ENCODE measurements around the gene GPX4. TPM values are rescaled to one million over a fixed set of nuclear protein-coding genes. Genes with fewer than 3 reads are reported as not detected.

GPX4 gene
- total RNA-seq, 1 donor from 2014 or later: 330 TPM

GRCh38 chr19:1110809-1111640 lies 7.2 kb downstream of the GPX4 start:
- no peak for DNase-seq (ENCODE audit: low spot score)
- no peaks in the 10 kb centered on the region for H3K9me3 Mint-ChIP-seq (ENCODE audit: unreplicated experiment)
- H3K27me3 Mint-ChIP-seq (ENCODE audit: unreplicated experiment): peaks cover 3% of the 10 kb centered on the region
- H3K27ac Mint-ChIP-seq (ENCODE audit: unreplicated experiment): no peak overlapping the region
- H3K4me1 Mint-ChIP-seq (ENCODE audit: unreplicated experiment): no peaks in the 10 kb centered on the region
- TF ChIP-seq CTCF (IDR thresholded peaks at IDR 0.05; ENCODE audit: unreplicated experiment): no peak
- H3K4me3 Mint-ChIP-seq (ENCODE audit: unreplicated experiment): no peak overlapping the region
- H3K36me3 Mint-ChIP-seq (ENCODE audit: low read depth, unreplicated experiment): peaks cover 4% of the 10 kb centered on the region

GRCh38 chr19:1111641-1112267 lies 8.0 kb downstream of the GPX4 start:
- Mint-ChIP-seq H3K27me3 (ENCODE audit: unreplicated experiment) (peaks cover 2% of the 10 kb centered on the region), H3K36me3 (ENCODE audit: low read depth, unreplicated experiment) (peaks cover 2% of the 10 kb centered on the region), H3K4me1 (ENCODE audit: unreplicated experiment) (no peaks in the 10 kb centered on the region), H3K27ac (ENCODE audit: unreplicated experiment) (no peak overlapping the region), H3K9me3 (ENCODE audit: unreplicated experiment) (no peaks in the 10 kb centered on the region), H3K4me3 (ENCODE audit: unreplicated experiment) (no peak overlapping the region)
- DNase-seq (ENCODE audit: low spot score): no peak
- TF ChIP-seq CTCF (IDR thresholded peaks at IDR 0.05; ENCODE audit: unreplicated experiment): no peak

- H3K27me3 Mint-ChIP-seq (ENCODE audit: unreplicated experiment): peaks cover 2% of the 10 kb centered on the region
- TF ChIP-seq CTCF (IDR thresholded peaks at IDR 0.05; ENCODE audit: unreplicated experiment): no peak
- H3K27ac Mint-ChIP-seq (ENCODE audit: unreplicated experiment): no peak overlapping the region
Measured at GRCh38 chr19:1112268-1113029, 8.7 kb downstream of the GPX4 start.

GRCh38 chr19:1113030-1113985 lies 9.5 kb downstream of the GPX4 start:
- DNase-seq (ENCODE audit: low spot score): peak; percentile 92
- no peaks in the 10 kb centered on the region for H3K4me1 Mint-ChIP-seq (ENCODE audit: unreplicated experiment)

More at GRCh38 chr19:1112268-1113029, 8.7 kb downstream of the GPX4 start:
- Mint-ChIP-seq H3K36me3 (ENCODE audit: low read depth, unreplicated experiment) (no peaks in the 10 kb centered on the region), H3K4me1 (ENCODE audit: unreplicated experiment) (no peaks in the 10 kb centered on the region), H3K4me3 (ENCODE audit: unreplicated experiment) (no peak overlapping the region), H3K9me3 (ENCODE audit: unreplicated experiment) (no peaks in the 10 kb centered on the region)
- peak; percentile 45 for DNase-seq (ENCODE audit: low spot score)

More at GRCh38 chr19:1113030-1113985, 9.5 kb downstream of the GPX4 start:
- Mint-ChIP-seq H3K27ac (ENCODE audit: unreplicated experiment) (no peak overlapping the region), H3K36me3 (ENCODE audit: low read depth, unreplicated experiment) (peaks cover 1% of the 10 kb centered on the region), H3K27me3 (ENCODE audit: unreplicated experiment) (peaks cover 2% of the 10 kb centered on the region), H3K4me3 (ENCODE audit: unreplicated experiment) (no peak overlapping the region), H3K9me3 (ENCODE audit: unreplicated experiment) (no peaks in the 10 kb centered on the region)
- peak; percentile 67 for TF ChIP-seq CTCF (IDR thresholded peaks at IDR 0.05; ENCODE audit: unreplicated experiment)

Measured in endothelial cell (in vitro differentiated cells).